Mucosa of descending colon (tissue), 3 donors: Measurements from ENCODE around the gene MYO18A. TPM values are rescaled to one million over a fixed set of nuclear protein-coding genes. Genes with fewer than 3 reads are reported as not detected.

ENCODE experiments used
- ATAC-seq: fragments of 200-7000 bp; cut with Tn5 transposase; one replicate; pipeline ENCODE4 v1.9.1; 2020; ENCODE audit warnings: mild to moderate bottlenecking, moderate library complexity
- DNase-seq, 3 donors: peaks; one replicate each; pipeline ENCODE4 v3.0.0-alpha.2; 2020
- H3K36me3 ChIP-seq: fragments of 200-600 bp; one replicate; pipeline ENCODE4 v1.8.0; 2021; ENCODE audit warnings: low read depth, mild to moderate bottlenecking
- H3K4me1 ChIP-seq: fragments of 200-600 bp; one replicate; pipeline ENCODE4 v1.8.0; 2021; ENCODE audit warnings: low read depth, mild to moderate bottlenecking
- H3K4me3 ChIP-seq: fragments of 200-600 bp; one replicate; pipeline ENCODE4 v1.8.0; 2021; ENCODE audit warnings: mild to moderate bottlenecking
- H3K9me3 ChIP-seq: fragments of 200-600 bp; one replicate; pipeline ENCODE4 v1.8.0; 2021; ENCODE audit warnings: mild to moderate bottlenecking
- intact Hi-C, 2 donors: fragments of 100-400 bp; cut with DNase I in 1 of 2; cut with micrococcal nuclease in 1 of 2; formaldehyde crosslinking; loops; one replicate each; pipeline versions ENCODE4 v1.11.0 to v1.11.1; 2022; cut with DNase I, micrococcal nuclease
- total RNA-seq, 3 donors: library from RNA; stranded (reverse); fragmentation: NEBNext Ultra II Directional in 2 of 3; extraction: Animal tissue kit (Norgen Biotek cat#: 25700) in 2 of 3; gene quantifications; one replicate each; pipeline versions ENCODE4 v1.2.1 to v1.2.4, GENCODE V29; 2021 to 2023
- TF ChIP-seq, protein P1 (sequence below): fragments of 200-600 bp; IDR thresholded peaks from one replicate; pipeline ENCODE4 v1.8.0; 2022; ENCODE audit warnings: antibody characterized with exemption, mild to moderate bottlenecking
- donor health status: DM: no; HTN: no; CAD: no; lungs with moderate emphysema.
- donor health status: DM: no; HTN: no; CAD: no.
- donor health status: DM: no; HTN: yes; CAD: no.

Gene MYO18A
- total RNA-seq, 3 donors from 2014 or later: 84.9 to 111 (median 93.3) TPM

GRCh38 chr17:29123111-29123510 is 57.1 kb downstream of the MYO18A start:
- TF ChIP-seq, protein P1, sequence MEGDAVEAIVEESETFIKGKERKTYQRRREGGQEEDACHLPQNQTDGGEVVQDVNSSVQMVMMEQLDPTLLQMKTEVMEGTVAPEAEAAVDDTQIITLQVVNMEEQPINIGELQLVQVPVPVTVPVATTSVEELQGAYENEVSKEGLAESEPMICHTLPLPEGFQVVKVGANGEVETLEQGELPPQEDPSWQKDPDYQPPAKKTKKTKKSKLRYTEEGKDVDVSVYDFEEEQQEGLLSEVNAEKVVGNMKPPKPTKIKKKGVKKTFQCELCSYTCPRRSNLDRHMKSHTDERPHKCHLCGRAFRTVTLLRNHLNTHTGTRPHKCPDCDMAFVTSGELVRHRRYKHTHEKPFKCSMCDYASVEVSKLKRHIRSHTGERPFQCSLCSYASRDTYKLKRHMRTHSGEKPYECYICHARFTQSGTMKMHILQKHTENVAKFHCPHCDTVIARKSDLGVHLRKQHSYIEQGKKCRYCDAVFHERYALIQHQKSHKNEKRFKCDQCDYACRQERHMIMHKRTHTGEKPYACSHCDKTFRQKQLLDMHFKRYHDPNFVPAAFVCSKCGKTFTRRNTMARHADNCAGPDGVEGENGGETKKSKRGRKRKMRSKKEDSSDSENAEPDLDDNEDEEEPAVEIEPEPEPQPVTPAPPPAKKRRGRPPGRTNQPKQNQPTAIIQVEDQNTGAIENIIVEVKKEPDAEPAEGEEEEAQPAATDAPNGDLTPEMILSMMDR: no peak
- peaks cover 13% of the 10 kb centered on the region for H3K4me1 ChIP-seq
- no peak for DNase-seq
- no peak overlapping the region for H3K4me3 ChIP-seq
- intact Hi-C loops: no loop called here
- no peaks in the 10 kb centered on the region for H3K9me3 ChIP-seq
- no peak for ATAC-seq
- H3K36me3 ChIP-seq: no peaks in the 10 kb centered on the region

- TF ChIP-seq, protein P1: no peak
- no peaks in the 10 kb centered on the region for H3K9me3 ChIP-seq
- ATAC-seq (no peak), DNase-seq (no peak)
- no peak overlapping the region for H3K4me3 ChIP-seq
- no peaks in the 10 kb centered on the region for H3K36me3 ChIP-seq
- H3K4me1 ChIP-seq: peaks cover 13% of the 10 kb centered on the region
- intact Hi-C loops: no loop called here
Observed at GRCh38 chr17:29121442-29121841, 58.8 kb downstream of the MYO18A start.

DNA sequence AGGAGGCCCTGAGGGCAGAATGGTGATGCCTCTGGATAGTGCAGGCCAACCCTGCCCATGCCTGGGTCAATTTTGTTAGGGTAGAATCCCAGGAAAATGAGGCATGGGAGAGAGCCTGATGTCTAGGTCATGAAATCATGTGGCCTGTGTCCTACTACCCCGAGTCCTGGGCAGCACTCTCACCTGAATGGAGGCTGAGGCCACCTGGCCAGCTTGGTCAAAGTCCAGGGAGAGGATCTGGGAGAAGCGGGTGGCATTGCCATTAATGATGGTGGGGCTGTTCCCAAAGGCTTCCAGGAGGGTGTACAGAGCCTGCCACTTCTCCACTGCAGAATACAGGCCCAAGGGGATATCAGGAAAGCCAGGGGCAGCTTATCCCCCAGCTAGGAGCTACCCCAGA is 59.8 kb downstream of the MYO18A start:
- TF ChIP-seq, protein P1: no peak
- intact Hi-C loops: no loop called here
- Histone ChIP-seq H3K4me3 (no peak overlapping the region), H3K9me3 (no peaks in the 10 kb centered on the region), H3K4me1 (peaks cover 9% of the 10 kb centered on the region), H3K36me3 (no peaks in the 10 kb centered on the region)
- no peak for DNase-seq
- ATAC-seq: no peak

DNA sequence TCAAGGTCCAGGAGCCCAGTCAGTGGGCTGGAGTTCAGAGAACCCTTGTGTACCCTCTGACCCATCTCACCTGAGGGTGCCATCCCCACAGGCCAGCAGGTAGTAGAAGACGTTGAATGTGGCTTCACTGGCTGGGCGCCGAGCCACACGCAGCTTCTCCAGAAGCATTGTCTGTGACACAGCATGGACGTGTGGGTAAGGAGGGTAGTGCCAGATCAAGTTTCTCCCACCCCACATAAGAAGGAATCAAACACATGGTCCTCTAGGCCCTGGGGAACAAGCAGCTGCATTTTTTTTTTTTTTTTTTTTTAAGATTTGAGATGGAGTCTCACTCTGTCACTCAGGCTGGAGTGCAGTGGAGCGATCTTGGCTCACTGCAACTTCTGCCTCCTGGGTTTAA is 60.9 kb downstream of the MYO18A start:
- intact Hi-C loops: loop anchor here in 1 of 2 donors (5.0 kb wide), 1 partner anchor 152 kb away; no protein-coding TSS in a partner anchor
- Histone ChIP-seq H3K36me3 (no peaks in the 10 kb centered on the region), H3K4me1 (no peaks in the 10 kb centered on the region), H3K4me3 (no peak overlapping the region), H3K9me3 (no peaks in the 10 kb centered on the region)
- DNase-seq (no peak), ATAC-seq (no peak)
- TF ChIP-seq, protein P1: no peak

GRCh38 chr17:29116804-29117753 is 63.1 kb downstream of the MYO18A start:
- Histone ChIP-seq H3K4me1 (no peaks in the 10 kb centered on the region), H3K4me3 (no peak overlapping the region), H3K9me3 (no peaks in the 10 kb centered on the region), H3K36me3 (no peaks in the 10 kb centered on the region)
- DNase-seq (peak; percentile 79 to 80 (median 80)), ATAC-seq (peak; percentile 82)
- intact Hi-C loops: loop anchor here in 1 of 2 donors (5.0 kb wide), 1 partner anchor 150 kb away; no protein-coding TSS in a partner anchor
- TF ChIP-seq, protein P1: peak; percentile 89
